Skeletal muscle satellite cell (primary cell): ENCODE results near the gene MAN1A1.
"Not testable (repeated sequence)": the region's sequence is repeated elsewhere in the genome, so short reads cannot be mapped to it uniquely, and the experiment has no call there.

Experiments
- H3K27me3 ChIP-seq: 2 replicates; pipeline ENCODE4 v1.7.0; 2013; ENCODE audit warnings: low read length; ENCODE audit not compliant: control insufficient read depth, insufficient read depth
- H3K36me3 ChIP-seq: 2 replicates; pipeline ENCODE4 v1.7.0; 2013; ENCODE audit warnings: mild to moderate bottlenecking, control low read depth, low read length; ENCODE audit not compliant: insufficient read depth
- H3K4me1 ChIP-seq: 2 replicates; pipeline ENCODE4 v1.7.0; 2013; ENCODE audit warnings: low read length; ENCODE audit not compliant: control insufficient read depth, insufficient read depth
- H3K4me2 ChIP-seq: 2 replicates; pipeline ENCODE4 v1.7.0; 2013; ENCODE audit warnings: mild to moderate bottlenecking, low read length
- H3K4me3 ChIP-seq: 2 replicates; pipeline ENCODE4 v1.7.0; 2013; ENCODE audit warnings: low read length
- H3K9ac ChIP-seq: 2 replicates; pipeline ENCODE4 v1.7.0; 2013; ENCODE audit warnings: mild to moderate bottlenecking, low read depth, low read length, moderate library complexity
- H3K9me3 ChIP-seq: replicated peaks from 2 replicates; pipeline ENCODE4 v1.7.0; 2013; ENCODE audit warnings: mild to moderate bottlenecking, control low read depth, low read length

Gene MAN1A1

GRCh38 chr6:119296036-119297035 is 53.2 kb downstream of the MAN1A1 start:
- Histone ChIP-seq H3K9me3 (no peaks in the 10 kb centered on the region), H3K4me3 (no peak overlapping the region), H3K4me2 (no peak overlapping the region), H3K9ac (no peak overlapping the region), H3K27me3 (no peaks in the 10 kb centered on the region), H3K4me1 (no peaks in the 10 kb centered on the region), H3K36me3 (no peaks in the 10 kb centered on the region)

GRCh38 chr6:119294984-119295383 is 54.6 kb downstream of the MAN1A1 start:
- Histone ChIP-seq H3K36me3 (no peaks in the 10 kb centered on the region), H3K9ac (no peak overlapping the region), H3K4me3 (no peak overlapping the region), H3K27me3 (no peaks in the 10 kb centered on the region), H3K4me2 (no peak overlapping the region), H3K4me1 (no peaks in the 10 kb centered on the region), H3K9me3 (no peaks in the 10 kb centered on the region)

GRCh38 chr6:119291060-119291459 is 58.5 kb downstream of the MAN1A1 start:
- not testable (repeated sequence) for H3K36me3 ChIP-seq, H3K4me3 ChIP-seq, H3K27me3 ChIP-seq, H3K4me1 ChIP-seq, H3K4me2 ChIP-seq, H3K9me3 ChIP-seq, H3K9ac ChIP-seq

GRCh38 chr6:119290306-119290705 is 59.3 kb downstream of the MAN1A1 start:
- no peaks in the 10 kb centered on the region for H3K27me3 ChIP-seq
- H3K9me3 ChIP-seq: no peaks in the 10 kb centered on the region
- H3K4me2 ChIP-seq: no peak overlapping the region
- no peak overlapping the region for H3K4me3 ChIP-seq
- H3K9ac ChIP-seq: no peak overlapping the region
- H3K4me1 ChIP-seq: peaks cover 6% of the 10 kb centered on the region
- no peaks in the 10 kb centered on the region for H3K36me3 ChIP-seq

GRCh38 chr6:119289651-119290050 is 59.9 kb downstream of the MAN1A1 start:
- H3K4me2 ChIP-seq: no peak overlapping the region
- H3K4me1 ChIP-seq: peaks cover 6% of the 10 kb centered on the region
- no peaks in the 10 kb centered on the region for H3K36me3 ChIP-seq
- H3K4me3 ChIP-seq: no peak overlapping the region
- H3K27me3 ChIP-seq: no peaks in the 10 kb centered on the region
- H3K9ac ChIP-seq: no peak overlapping the region
- no peaks in the 10 kb centered on the region for H3K9me3 ChIP-seq

GRCh38 chr6:119285908-119286625 is 63.5 kb downstream of the MAN1A1 start:
- H3K9ac ChIP-seq: no peak overlapping the region
- H3K4me2 ChIP-seq: no peak overlapping the region
- H3K9me3 ChIP-seq: no peaks in the 10 kb centered on the region
- peaks cover 20% of the 10 kb centered on the region for H3K4me1 ChIP-seq
- H3K4me3 ChIP-seq: no peak overlapping the region
- H3K27me3 ChIP-seq: no peaks in the 10 kb centered on the region
- H3K36me3 ChIP-seq: no peaks in the 10 kb centered on the region

- H3K4me3 ChIP-seq: no peak overlapping the region
- no peaks in the 10 kb centered on the region for H3K9me3 ChIP-seq
- H3K36me3 ChIP-seq: no peaks in the 10 kb centered on the region
- H3K4me2 ChIP-seq: no peak overlapping the region
- peaks cover 30% of the 10 kb centered on the region for H3K4me1 ChIP-seq
- H3K9ac ChIP-seq: no peak overlapping the region
- H3K27me3 ChIP-seq: no peaks in the 10 kb centered on the region
Measured at GRCh38 chr6:119284861-119285521, 64.6 kb downstream of the MAN1A1 start.

GRCh38 chr6:119283979-119284545 is 65.5 kb downstream of the MAN1A1 start:
- H3K4me1 ChIP-seq: peaks cover 34% of the 10 kb centered on the region

GRCh38 chr6:119283214-119283613 is 66.3 kb downstream of the MAN1A1 start:
- Histone ChIP-seq H3K36me3 (no peaks in the 10 kb centered on the region), H3K4me3 (no peak overlapping the region), H3K9ac (no peak overlapping the region), H3K4me1 (peaks cover 34% of the 10 kb centered on the region), H3K4me2 (peak overlapping the region; percentile 34), H3K27me3 (no peaks in the 10 kb centered on the region), H3K9me3 (no peaks in the 10 kb centered on the region)

More at GRCh38 chr6:119283979-119284545, 65.5 kb downstream of the MAN1A1 start:
- Histone ChIP-seq H3K4me3 (no peak overlapping the region), H3K9me3 (no peaks in the 10 kb centered on the region), H3K36me3 (no peaks in the 10 kb centered on the region), H3K9ac (no peak overlapping the region), H3K4me2 (no peak overlapping the region), H3K27me3 (no peaks in the 10 kb centered on the region)

- H3K27me3 ChIP-seq: no peaks in the 10 kb centered on the region
- peak overlapping the region; percentile 32 for H3K9ac ChIP-seq
- peaks cover 43% of the 10 kb centered on the region for H3K4me1 ChIP-seq
- H3K4me3 ChIP-seq: peak overlapping the region; percentile 46
- H3K4me2 ChIP-seq: peak overlapping the region; percentile 68
- H3K9me3 ChIP-seq: no peaks in the 10 kb centered on the region
- no peaks in the 10 kb centered on the region for H3K36me3 ChIP-seq
Measured at GRCh38 chr6:119280668-119281067, 68.9 kb downstream of the MAN1A1 start.

- H3K36me3 ChIP-seq: no peaks in the 10 kb centered on the region
- peak overlapping the region; percentile 11 for H3K9ac ChIP-seq
- H3K4me2 ChIP-seq: peak overlapping the region; percentile 13
- H3K4me3 ChIP-seq: no peak overlapping the region
- peaks cover 42% of the 10 kb centered on the region for H3K4me1 ChIP-seq
- H3K9me3 ChIP-seq: no peaks in the 10 kb centered on the region
- H3K27me3 ChIP-seq: no peaks in the 10 kb centered on the region
Measured at GRCh38 chr6:119280080-119280479, 69.5 kb downstream of the MAN1A1 start.
